OCI-LY7 (cell line): ENCODE results near the gene SLC2A4. TPM values are rescaled to one million over a fixed set of nuclear protein-coding genes. Genes with fewer than 3 reads are reported as not detected.
"Not testable (repeated sequence)": the region's sequence is repeated elsewhere in the genome, so short reads cannot be mapped to it uniquely, and the experiment has no call there.

ENCODE experiments used
- BruUV-seq: library from RNA; stranded (reverse); fragments of 400-500 nt; replicated peaks from 2 replicates; lab custom pipeline; 2021; lab: Mats Ljungman, UMichigan
- CTCF ChIA-PET: fragments of 300-600 bp; sonication (Branson Sonifier 250); formaldehyde crosslinking; loops from one replicate; lab custom pipeline; 2022; ENCODE audit warnings: antibody characterized with exemption; ENCODE audit not compliant: unreplicated experiment; lab: Charles Lee
- POLR2A ChIA-PET: fragments of 300-600 bp; sonication (Branson Sonifier 250); formaldehyde crosslinking; loops from one replicate; lab custom pipeline; 2022; ENCODE audit warnings: antibody characterized with exemption; lab: Charles Lee
- DNase-seq: peaks from one replicate; pipeline ENCODE4 v3.0.0-alpha.2; 2015; ENCODE audit warnings: low spot score
- H2AFZ ChIP-seq: fragments of 200-600 bp; sonication (generic), shearing (Covaris generic); 2 replicates; pipeline ENCODE4 v1.6.1; 2014; ENCODE audit warnings: mild to moderate bottlenecking, antibody characterized with exemption, low read length, moderate library complexity
- H3K27ac ChIP-seq: fragments of 200-600 bp; sonication (generic); 2 replicates; pipeline ENCODE4 v1.5.1; 2014; ENCODE audit warnings: mixed run types, low read depth, mild to moderate bottlenecking, moderate library complexity, low read length, inconsistent platforms; ENCODE audit not compliant: poor library complexity, severe bottlenecking
- H3K36me3 ChIP-seq: fragments of 200-600 bp; sonication (generic); 2 replicates; pipeline ENCODE4 v1.6.1; 2014; ENCODE audit warnings: mild to moderate bottlenecking, antibody characterized with exemption, low read length, moderate library complexity, mixed read lengths; ENCODE audit not compliant: insufficient read depth
- H3K4me1 ChIP-seq: fragments of 200-600 bp; sonication (generic); 2 replicates; pipeline ENCODE4 v1.5.1; 2014; ENCODE audit warnings: mild to moderate bottlenecking, low read length; ENCODE audit not compliant: insufficient read depth, poor library complexity, severe bottlenecking
- H3K4me2 ChIP-seq: fragments of 200-600 bp; sonication (generic); 2 replicates; pipeline ENCODE4 v1.6.1; 2014; ENCODE audit warnings: mild to moderate bottlenecking, low read length
- H3K4me3 ChIP-seq: fragments of 200-600 bp; sonication (generic); 2 replicates; pipeline ENCODE4 v1.5.1; 2014; ENCODE audit warnings: mild to moderate bottlenecking, low read depth, low read length; ENCODE audit not compliant: poor library complexity, severe bottlenecking
- H3K79me2 ChIP-seq: fragments of 200-600 bp; sonication (generic); 2 replicates; pipeline ENCODE4 v1.6.1; 2016; ENCODE audit warnings: low read depth, mild to moderate bottlenecking, low read length, moderate library complexity, mixed read lengths; ENCODE audit not compliant: insufficient read depth
- H3K9me2 ChIP-seq: fragments of 200-600 bp; sonication (generic); 2 replicates; pipeline ENCODE4 v1.6.1; 2016; ENCODE audit warnings: mild to moderate bottlenecking, low read length, mixed read lengths; ENCODE audit not compliant: insufficient read depth
- H3K9me3 ChIP-seq: fragments of 200-600 bp; sonication (generic); 2 replicates; pipeline ENCODE4 v1.6.1; 2014; ENCODE audit warnings: mild to moderate bottlenecking, mixed run types, low read length, mixed read lengths
- H4K20me1 ChIP-seq: fragments of 200-600 bp; sonication (generic); 2 replicates; pipeline ENCODE4 v1.6.1; 2014; ENCODE audit warnings: mild to moderate bottlenecking, antibody characterized with exemption, low read length, moderate library complexity, mixed read lengths; ENCODE audit not compliant: insufficient read depth
- EZH2phosphoT487 ChIP-seq: fragments of 200-600 bp; sonication (generic); IDR thresholded peaks from 2 replicates; pipeline ENCODE4 v1.6.1; 2018; ENCODE audit warnings: low read depth, borderline replicate concordance, mild to moderate bottlenecking, mixed run types, antibody characterized with exemption, low read length, moderate library complexity, mixed read lengths
- intact Hi-C: fragments of 100-400 bp; cut with micrococcal nuclease; formaldehyde crosslinking; loops from one replicate; pipeline ENCODE4 v1.10.0; 2022; ENCODE audit not compliant: unreplicated experiment
- small RNA-seq: library from RNA; depleted of rRNA; stranded (forward); fragments of <200 nt; gene quantifications from one replicate; pipeline ENCODE3, GENCODE V24; 2014
- total RNA-seq, 2 experiments: library from RNA; depleted of rRNA in 1 of 2; stranded (reverse); fragments of >200 nt in 1 of 2; shearing (Covaris generic) in 1 of 2; gene quantifications; 2 replicates each; pipeline ENCODE4 v1.2.3, GENCODE V29; 2014 to 2022
- TF ChIP-seq, protein P1 (sequence below): fragments of 200-600 bp; sonication (generic); conservative IDR thresholded peaks from 2 replicates; pipeline ENCODE4 v1.5.1; 2014; ENCODE audit warnings: mild to moderate bottlenecking, antibody characterized with exemption, low read length, moderate library complexity, mixed read lengths

Gene SLC2A4
- total RNA-seq, 2 experiments from 2014 or later = 0.61 to 0.63 TPM

DNA sequence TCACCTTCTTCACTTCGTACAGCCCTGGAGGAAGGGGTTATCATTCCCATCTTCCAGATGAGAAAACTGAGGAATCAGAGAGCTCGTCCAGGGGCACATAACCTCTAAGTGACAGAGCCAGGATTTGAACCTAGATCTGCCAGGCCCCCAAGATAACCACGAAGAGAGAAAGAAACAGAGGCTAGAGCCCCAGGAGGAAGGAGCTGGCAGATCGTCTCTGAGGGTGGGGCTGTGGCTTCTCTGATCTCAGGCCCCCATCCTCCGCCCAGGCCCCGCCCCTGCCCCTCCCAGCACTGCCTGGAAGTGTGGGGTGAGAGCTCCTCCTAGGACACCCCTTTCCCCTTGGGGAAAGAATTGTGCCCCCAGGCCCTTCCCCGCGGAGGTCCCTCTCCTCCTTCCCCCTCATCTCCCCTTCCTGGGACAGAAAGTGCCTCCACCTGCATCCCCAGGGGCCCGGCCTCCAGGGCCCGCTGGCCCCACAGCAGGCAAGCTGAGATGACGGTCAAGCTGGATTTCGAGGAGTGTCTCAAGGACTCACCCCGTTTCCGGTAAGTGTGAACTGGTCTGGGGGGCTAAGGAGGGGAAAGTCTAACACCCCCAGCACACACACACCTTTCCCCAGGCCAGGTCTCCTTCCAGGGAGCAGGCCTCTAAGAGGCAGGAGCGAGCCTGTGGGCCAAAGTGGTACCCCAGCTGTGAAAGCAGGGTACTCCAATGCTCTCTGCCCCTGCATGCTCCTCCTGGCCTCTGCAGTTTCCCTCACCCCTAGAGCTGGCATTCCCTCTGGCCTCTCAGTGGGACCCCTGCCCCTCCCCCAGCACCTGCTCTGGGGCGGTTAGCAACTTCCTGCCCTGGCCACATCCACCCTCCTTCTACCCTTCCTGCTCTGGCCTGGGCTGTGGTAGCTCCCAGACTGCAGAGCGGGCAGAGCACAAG is 55.0 kb downstream of the SLC2A4 start, which contains the start of gene ACAP1:
TSS of gene ACAP1 (plus strand) at position 290 of the 936 bp plus-strand sequence. CDS start at position 496, 206 bp downstream.
- intact Hi-C loops = loop anchor here (2.0 kb wide), 1 partner anchor 56 kb away; the partner anchor contains the start of gene SLC2A4
- peaks cover 32% of the 10 kb centered on the region for H3K36me3 ChIP-seq
- DNase-seq = peak; percentile 81
- peak within 1 kb of the TSS; percentile 79 for H3K27ac ChIP-seq
- peak within 1 kb of the TSS; percentile 78 for H3K4me3 ChIP-seq
- CTCF ChIA-PET = interaction anchor here (0.5 to 1.1 kb wide), 4 partner anchors 12 to 27 kb away, joined by 3 to 5 read pairs (median 4); no protein-coding TSS in a partner anchor
- BruUV-seq = TSS peak; percentile 76
- H2AFZ ChIP-seq = peak within 1 kb of the TSS; percentile 27; the same call in 1 of the 2 replicates
- H3K4me1 ChIP-seq = peaks cover 52% of the 10 kb centered on the region
- POLR2A ChIA-PET = interaction anchor here (0.5 to 1.9 kb wide), 14 partner anchors 8 to 140 kb away, joined by 3 to 8 read pairs (median 4); partner anchors contain the start of genes GPS2, SLC2A4, TMEM102 and TMEM256
- peak within 1 kb of the TSS; percentile 99 for H3K4me2 ChIP-seq
- H3K79me2 ChIP-seq = peaks cover 24% of the 10 kb centered on the region
- no peaks in the 10 kb centered on the region for H3K9me2 ChIP-seq
- H3K9me3 ChIP-seq = no peaks in the 10 kb centered on the region
- TF ChIP-seq, protein P1, sequence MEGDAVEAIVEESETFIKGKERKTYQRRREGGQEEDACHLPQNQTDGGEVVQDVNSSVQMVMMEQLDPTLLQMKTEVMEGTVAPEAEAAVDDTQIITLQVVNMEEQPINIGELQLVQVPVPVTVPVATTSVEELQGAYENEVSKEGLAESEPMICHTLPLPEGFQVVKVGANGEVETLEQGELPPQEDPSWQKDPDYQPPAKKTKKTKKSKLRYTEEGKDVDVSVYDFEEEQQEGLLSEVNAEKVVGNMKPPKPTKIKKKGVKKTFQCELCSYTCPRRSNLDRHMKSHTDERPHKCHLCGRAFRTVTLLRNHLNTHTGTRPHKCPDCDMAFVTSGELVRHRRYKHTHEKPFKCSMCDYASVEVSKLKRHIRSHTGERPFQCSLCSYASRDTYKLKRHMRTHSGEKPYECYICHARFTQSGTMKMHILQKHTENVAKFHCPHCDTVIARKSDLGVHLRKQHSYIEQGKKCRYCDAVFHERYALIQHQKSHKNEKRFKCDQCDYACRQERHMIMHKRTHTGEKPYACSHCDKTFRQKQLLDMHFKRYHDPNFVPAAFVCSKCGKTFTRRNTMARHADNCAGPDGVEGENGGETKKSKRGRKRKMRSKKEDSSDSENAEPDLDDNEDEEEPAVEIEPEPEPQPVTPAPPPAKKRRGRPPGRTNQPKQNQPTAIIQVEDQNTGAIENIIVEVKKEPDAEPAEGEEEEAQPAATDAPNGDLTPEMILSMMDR = no peak; the same call in 1 of the 2 replicates
- no peak for TF ChIP-seq EZH2phosphoT487
- no peaks in the 10 kb centered on the region for H4K20me1 ChIP-seq

DNA sequence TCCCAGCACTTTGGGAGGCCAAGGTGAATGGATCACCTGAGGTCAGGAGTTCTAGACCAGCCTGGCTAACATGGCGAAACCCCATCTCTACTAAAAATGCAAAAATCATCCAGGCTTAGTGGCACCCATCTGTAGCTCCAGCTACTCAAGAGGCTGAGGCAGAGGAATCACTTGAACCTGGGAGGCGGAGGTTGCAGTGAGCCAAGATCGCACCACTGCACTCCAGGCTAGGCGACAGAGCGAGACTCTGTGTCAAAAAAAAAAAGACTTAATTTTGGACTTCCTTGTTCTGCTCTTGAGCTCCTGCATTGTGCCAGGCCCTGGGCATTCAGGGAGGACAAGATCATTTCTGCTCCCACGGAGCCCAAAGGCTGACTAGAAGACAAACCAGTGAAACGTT is 56.1 kb downstream of the SLC2A4 start:
- intact Hi-C loops = loop anchor here (2.0 kb wide), 1 partner anchor 57 kb away; the partner anchor contains the start of gene SLC2A4
- not testable (repeated sequence) for H3K9me2 ChIP-seq, H4K20me1 ChIP-seq, BruUV-seq, DNase-seq, H2AFZ ChIP-seq, H3K9me3 ChIP-seq
- peaks cover 42% of the 10 kb centered on the region for H3K4me1 ChIP-seq
- peak overlapping the region; percentile 99 for H3K4me2 ChIP-seq
- H3K79me2 ChIP-seq = peaks cover 24% of the 10 kb centered on the region
- H3K36me3 ChIP-seq = peaks cover 41% of the 10 kb centered on the region
- peak overlapping the region; percentile 79 for H3K27ac ChIP-seq
- POLR2A ChIA-PET = interaction anchor here (1.1 to 1.9 kb wide), 9 partner anchors 8 to 138 kb away, joined by 3 to 8 read pairs (median 5); partner anchors contain the start of genes TMEM256 and TMEM95
- CTCF ChIA-PET = interaction anchor here (0.5 to 1.3 kb wide), 5 partner anchors 8 to 223 kb away, joined by 3 to 6 read pairs (median 4); partner anchors contain the start of gene NEURL4
- H3K4me3 ChIP-seq = peak overlapping the region; percentile 78

Small RNA genes within 50 kb of the gene (small RNA-seq; reads per million reads assigned to genes)
- gene AC026954.2 = not detected
- not detected for gene RF00019

Other genes starting within 250 kb of the SLC2A4 start
Only the 30 nearest of the 33 such genes appear.
- not detected in 2 replicates for gene CLEC10A, start 201.5 kb upstream of the SLC2A4 start, total RNA-seq (2014; rRNA removed; shearing (Covaris generic))
- gene CLEC10A, start 201.5 kb upstream of the SLC2A4 start, total RNA-seq (2022) = not detected in 2 replicates
- gene ASGR2, start 166.9 kb upstream of the SLC2A4 start, total RNA-seq (2014; rRNA removed; shearing (Covaris generic)) = not detected in 2 replicates
- gene ASGR2, start 166.9 kb upstream of the SLC2A4 start, total RNA-seq (2022) = not detected in 2 replicates
- 0.23 and 1.1 TPM in 2 replicates for gene ASGR1, start 102.3 kb upstream of the SLC2A4 start, total RNA-seq (2014; rRNA removed; shearing (Covaris generic))
- 0.85 and 1.2 TPM in 2 replicates for gene ASGR1, start 102.3 kb upstream of the SLC2A4 start, total RNA-seq (2022)
- gene DLG4, start 61.9 kb upstream of the SLC2A4 start, total RNA-seq (2014; rRNA removed; shearing (Covaris generic)) = 9.0 and 15.4 TPM in 2 replicates
- gene DLG4, start 61.9 kb upstream of the SLC2A4 start, total RNA-seq (2022) = 27.3 and 30.2 TPM in 2 replicates
- 226 and 297 TPM in 2 replicates for gene ACADVL, start 61.8 kb upstream of the SLC2A4 start, total RNA-seq (2014; rRNA removed; shearing (Covaris generic))
- gene ACADVL, start 61.8 kb upstream of the SLC2A4 start, total RNA-seq (2022) = 204 and 238 TPM in 2 replicates
- gene DVL2, start 47.2 kb upstream of the SLC2A4 start, total RNA-seq (2014; rRNA removed; shearing (Covaris generic)) = 84.3 and 98.8 TPM in 2 replicates
- 99.9 and 100 TPM in 2 replicates for gene DVL2, start 47.2 kb upstream of the SLC2A4 start, total RNA-seq (2022)
- 47.7 and 50.8 TPM in 2 replicates for gene PHF23, start 42.3 kb upstream of the SLC2A4 start, total RNA-seq (2014; rRNA removed; shearing (Covaris generic))
- 36.5 and 43.3 TPM in 2 replicates for gene PHF23, start 42.3 kb upstream of the SLC2A4 start, total RNA-seq (2022)
- 106 and 128 TPM in 2 replicates for gene GABARAP, start 39.3 kb upstream of the SLC2A4 start, total RNA-seq (2014; rRNA removed; shearing (Covaris generic))
- gene GABARAP, start 39.3 kb upstream of the SLC2A4 start, total RNA-seq (2022) = 199 and 207 TPM in 2 replicates
- 52.1 and 53.2 TPM in 2 replicates for gene CTDNEP1, start 30.0 kb upstream of the SLC2A4 start, total RNA-seq (2014; rRNA removed; shearing (Covaris generic))
- gene CTDNEP1, start 30.0 kb upstream of the SLC2A4 start, total RNA-seq (2022) = 161 and 173 TPM in 2 replicates
- gene ELP5, start 29.5 kb upstream of the SLC2A4 start, total RNA-seq (2014; rRNA removed; shearing (Covaris generic)) = 71.7 and 84.6 TPM in 2 replicates
- gene ELP5, start 29.5 kb upstream of the SLC2A4 start, total RNA-seq (2022) = 96.8 and 97.3 TPM in 2 replicates
- 0.28 TPM in 1 of 2 replicates, not detected in the other for gene CLDN7, start 19.2 kb upstream of the SLC2A4 start, total RNA-seq (2014; rRNA removed; shearing (Covaris generic))
- gene CLDN7, start 19.2 kb upstream of the SLC2A4 start, total RNA-seq (2022) = 0.32 and 0.65 TPM in 2 replicates
- gene YBX2, start 12.9 kb downstream of the SLC2A4 start, total RNA-seq (2014; rRNA removed; shearing (Covaris generic)) = 9.8 and 12.8 TPM in 2 replicates
- gene YBX2, start 12.9 kb downstream of the SLC2A4 start, total RNA-seq (2022) = 6.7 and 11.8 TPM in 2 replicates
- 491 and 519 TPM in 2 replicates for gene EIF5A, start 25.9 kb downstream of the SLC2A4 start, total RNA-seq (2014; rRNA removed; shearing (Covaris generic))
- gene EIF5A, start 25.9 kb downstream of the SLC2A4 start, total RNA-seq (2022) = 692 and 803 TPM in 2 replicates
- gene GPS2, start 33.6 kb downstream of the SLC2A4 start, total RNA-seq (2014; rRNA removed; shearing (Covaris generic)) = 70.4 and 70.5 TPM in 2 replicates
- 75.0 and 80.8 TPM in 2 replicates for gene GPS2, start 33.6 kb downstream of the SLC2A4 start, total RNA-seq (2022)
- 30.2 and 34.7 TPM in 2 replicates for gene NEURL4, start 47.6 kb downstream of the SLC2A4 start, total RNA-seq (2014; rRNA removed; shearing (Covaris generic))
- gene NEURL4, start 47.6 kb downstream of the SLC2A4 start, total RNA-seq (2022) = 50.2 and 66.8 TPM in 2 replicates
- gene ACAP1, start 54.8 kb downstream of the SLC2A4 start, total RNA-seq (2014; rRNA removed; shearing (Covaris generic)) = 113 and 117 TPM in 2 replicates
- 256 and 259 TPM in 2 replicates for gene ACAP1, start 54.8 kb downstream of the SLC2A4 start, total RNA-seq (2022)
- gene KCTD11, start 70.4 kb downstream of the SLC2A4 start, total RNA-seq (2014; rRNA removed; shearing (Covaris generic)) = 4.1 and 6.0 TPM in 2 replicates
- 7.6 and 8.6 TPM in 2 replicates for gene KCTD11, start 70.4 kb downstream of the SLC2A4 start, total RNA-seq (2022)
- not detected in 2 replicates for gene TMEM95, start 73.4 kb downstream of the SLC2A4 start, total RNA-seq (2014; rRNA removed; shearing (Covaris generic))
- 0.31 TPM in 1 of 2 replicates, not detected in the other for gene TMEM95, start 73.4 kb downstream of the SLC2A4 start, total RNA-seq (2022)
- gene TNK1, start 99.4 kb downstream of the SLC2A4 start, total RNA-seq (2014; rRNA removed; shearing (Covaris generic)) = 2.9 and 5.0 TPM in 2 replicates
- 4.8 and 6.4 TPM in 2 replicates for gene TNK1, start 99.4 kb downstream of the SLC2A4 start, total RNA-seq (2022)
- gene PLSCR3, start 112.8 kb downstream of the SLC2A4 start, total RNA-seq (2014; rRNA removed; shearing (Covaris generic)) = 8.9 and 15.3 TPM in 2 replicates
- 23.1 and 27.6 TPM in 2 replicates for gene PLSCR3, start 112.8 kb downstream of the SLC2A4 start, total RNA-seq (2022)
- gene TMEM256, start 122.4 kb downstream of the SLC2A4 start, total RNA-seq (2014; rRNA removed; shearing (Covaris generic)) = 108 and 165 TPM in 2 replicates
- gene TMEM256, start 122.4 kb downstream of the SLC2A4 start, total RNA-seq (2022) = 96.6 and 107 TPM in 2 replicates
- gene NLGN2, start 126.1 kb downstream of the SLC2A4 start, total RNA-seq (2014; rRNA removed; shearing (Covaris generic)) = 0.06 TPM in 1 of 2 replicates, not detected in the other
- gene NLGN2, start 126.1 kb downstream of the SLC2A4 start, total RNA-seq (2022) = 1.2 TPM in 1 of 2 replicates, not detected in the other
- gene SPEM1, start 138.6 kb downstream of the SLC2A4 start, total RNA-seq (2014; rRNA removed; shearing (Covaris generic)) = not detected in 2 replicates
- gene SPEM1, start 138.6 kb downstream of the SLC2A4 start, total RNA-seq (2022) = not detected in 2 replicates
- not detected in 2 replicates for gene SPEM2, start 143.9 kb downstream of the SLC2A4 start, total RNA-seq (2014; rRNA removed; shearing (Covaris generic))
- gene SPEM2, start 143.9 kb downstream of the SLC2A4 start, total RNA-seq (2022) = not detected in 2 replicates
- not detected in 2 replicates for gene SPEM3, start 147.1 kb downstream of the SLC2A4 start, total RNA-seq (2014; rRNA removed; shearing (Covaris generic))
- gene SPEM3, start 147.1 kb downstream of the SLC2A4 start, total RNA-seq (2022) = not detected in 2 replicates
- 13.4 and 15.6 TPM in 2 replicates for gene TMEM102, start 153.7 kb downstream of the SLC2A4 start, total RNA-seq (2014; rRNA removed; shearing (Covaris generic))
- gene TMEM102, start 153.7 kb downstream of the SLC2A4 start, total RNA-seq (2022) = 16.6 and 18.9 TPM in 2 replicates
- 1.3 and 2.8 TPM in 2 replicates for gene FGF11, start 157.8 kb downstream of the SLC2A4 start, total RNA-seq (2014; rRNA removed; shearing (Covaris generic))
- 9.9 and 11.0 TPM in 2 replicates for gene FGF11, start 157.8 kb downstream of the SLC2A4 start, total RNA-seq (2022)
- 12.7 and 13.2 TPM in 2 replicates for gene CHRNB1, start 163.3 kb downstream of the SLC2A4 start, total RNA-seq (2014; rRNA removed; shearing (Covaris generic))
- gene CHRNB1, start 163.3 kb downstream of the SLC2A4 start, total RNA-seq (2022) = 13.4 and 15.6 TPM in 2 replicates
- gene ZBTB4, start 197.9 kb downstream of the SLC2A4 start, total RNA-seq (2014; rRNA removed; shearing (Covaris generic)) = 3.4 and 3.5 TPM in 2 replicates
- 3.9 and 4.6 TPM in 2 replicates for gene ZBTB4, start 197.9 kb downstream of the SLC2A4 start, total RNA-seq (2022)
- not detected in 2 replicates for gene SLC35G6, start 199.7 kb downstream of the SLC2A4 start, total RNA-seq (2014; rRNA removed; shearing (Covaris generic))
- not detected in 2 replicates for gene SLC35G6, start 199.7 kb downstream of the SLC2A4 start, total RNA-seq (2022)